ENCODE measurements around the gene CFAP100. TPM values are rescaled to one million over a fixed set of nuclear protein-coding genes. Genes with fewer than 3 reads are reported as not detected.

CFAP100 gene
- total and polyA plus RNA-seq, 2 experiments from 2014 or later: not detected

DNA sequence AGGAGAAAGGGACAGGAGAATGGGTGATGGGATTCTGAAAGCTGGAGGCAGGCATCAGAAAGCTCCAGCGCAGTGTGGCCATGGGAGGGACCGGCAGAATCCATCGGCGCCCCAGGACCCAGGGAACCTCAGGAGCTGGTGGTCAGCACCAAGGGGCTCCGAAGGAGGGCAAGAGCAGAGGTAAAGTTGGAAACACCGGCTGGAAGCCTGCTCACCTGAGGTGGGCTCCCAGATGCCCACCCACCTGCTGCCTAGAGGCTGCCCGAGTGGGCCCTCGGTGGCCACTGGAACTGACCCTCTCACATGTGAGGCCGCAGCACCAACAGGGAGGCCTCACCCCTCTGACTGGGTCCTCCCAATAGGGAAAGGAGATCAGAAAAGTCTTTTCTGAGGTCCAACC, 91.2 kb downstream of the CFAP100 start:
- H3K4me1 ChIP-seq (ENCODE audit: insufficient read depth): peaks cover 6% of the 10 kb centered on the region
- no peak overlapping the region for H3K4me2 ChIP-seq
- TF ChIP-seq, protein P1, sequence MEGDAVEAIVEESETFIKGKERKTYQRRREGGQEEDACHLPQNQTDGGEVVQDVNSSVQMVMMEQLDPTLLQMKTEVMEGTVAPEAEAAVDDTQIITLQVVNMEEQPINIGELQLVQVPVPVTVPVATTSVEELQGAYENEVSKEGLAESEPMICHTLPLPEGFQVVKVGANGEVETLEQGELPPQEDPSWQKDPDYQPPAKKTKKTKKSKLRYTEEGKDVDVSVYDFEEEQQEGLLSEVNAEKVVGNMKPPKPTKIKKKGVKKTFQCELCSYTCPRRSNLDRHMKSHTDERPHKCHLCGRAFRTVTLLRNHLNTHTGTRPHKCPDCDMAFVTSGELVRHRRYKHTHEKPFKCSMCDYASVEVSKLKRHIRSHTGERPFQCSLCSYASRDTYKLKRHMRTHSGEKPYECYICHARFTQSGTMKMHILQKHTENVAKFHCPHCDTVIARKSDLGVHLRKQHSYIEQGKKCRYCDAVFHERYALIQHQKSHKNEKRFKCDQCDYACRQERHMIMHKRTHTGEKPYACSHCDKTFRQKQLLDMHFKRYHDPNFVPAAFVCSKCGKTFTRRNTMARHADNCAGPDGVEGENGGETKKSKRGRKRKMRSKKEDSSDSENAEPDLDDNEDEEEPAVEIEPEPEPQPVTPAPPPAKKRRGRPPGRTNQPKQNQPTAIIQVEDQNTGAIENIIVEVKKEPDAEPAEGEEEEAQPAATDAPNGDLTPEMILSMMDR (IDR thresholded peaks at IDR 0.05; ENCODE audit: poor library complexity): no peak
- no peak for TF ChIP-seq EZH2phosphoT487 (IDR thresholded peaks at IDR 0.05; ENCODE audit: low read depth, severe bottlenecking, unreplicated experiment)
- TF ChIP-seq EZH2 (IDR thresholded peaks at IDR 0.05; ENCODE audit: borderline replicate concordance): no peak
- no peak overlapping the region for H2AFZ ChIP-seq
- no peaks in the 10 kb centered on the region for H4K20me1 ChIP-seq (ENCODE audit: insufficient read depth, poor library complexity, severe bottlenecking)
- no peak for DNase-seq (ENCODE audit: low spot score)
- H3K9me3 ChIP-seq (ENCODE audit: low read depth): no peaks in the 10 kb centered on the region
- H3K9me2 ChIP-seq (replicated peaks; ENCODE audit: insufficient read depth): no peaks in the 10 kb centered on the region
- no peak overlapping the region for H3K4me3 ChIP-seq
- H3K27ac ChIP-seq: no peak overlapping the region
- WGBS (ENCODE audit: low lambda C conversion rate, missing lambda C conversion rate): 98% methylated on average over 9 of the region's 9 CpGs
- no peaks in the 10 kb centered on the region for H3K79me2 ChIP-seq
- H3K36me3 ChIP-seq (replicated peaks; ENCODE audit: insufficient read depth, low read depth): no peaks in the 10 kb centered on the region
- H3K27me3 ChIP-seq: no peaks in the 10 kb centered on the region

Other genes with a start within 250 kb of the CFAP100 start
- 15.9 and 25.0 TPM in 2 replicates for gene ALDH1L1, start 214.3 kb upstream of the CFAP100 start, total RNA-seq
- 15.5 and 22.6 TPM in 2 replicates for gene ALDH1L1, start 214.3 kb upstream of the CFAP100 start, polyA plus RNA-seq
- 16.7 and 19.9 TPM in 2 replicates for gene KLF15, start 37.5 kb upstream of the CFAP100 start, total RNA-seq
- 1.8 TPM in 2 replicates for gene KLF15, start 37.5 kb upstream of the CFAP100 start, polyA plus RNA-seq
- 21.0 and 25.0 TPM in 2 replicates for gene ZXDC, start 81.0 kb downstream of the CFAP100 start, total RNA-seq
- 22.9 and 24.1 TPM in 2 replicates for gene ZXDC, start 81.0 kb downstream of the CFAP100 start, polyA plus RNA-seq
- gene UROC1, start 122.9 kb downstream of the CFAP100 start, total RNA-seq: 2.2 and 4.2 TPM in 2 replicates
- 1.5 and 2.3 TPM in 2 replicates for gene UROC1, start 122.9 kb downstream of the CFAP100 start, polyA plus RNA-seq
- gene CHST13, start 129.2 kb downstream of the CFAP100 start, total RNA-seq: 31.5 and 36.0 TPM in 2 replicates
- gene CHST13, start 129.2 kb downstream of the CFAP100 start, polyA plus RNA-seq: 50.2 and 54.6 TPM in 2 replicates
- not detected in 2 replicates for gene C3orf22, start 164.0 kb downstream of the CFAP100 start, total RNA-seq
- gene C3orf22, start 164.0 kb downstream of the CFAP100 start, polyA plus RNA-seq: 0.19 TPM in 1 of 2 replicates, not detected in the other

All from hepatocyte (in vitro differentiated cells).